CD1c-positive myeloid dendritic cell (primary cell): Measurements from ENCODE around the gene KRTAP16-1.
A peak's percentile ranks its signal among the peaks of the same experiment; 100 is the strongest.
"Not testable (repeated sequence)": the region's sequence is repeated elsewhere in the genome, so short reads cannot be mapped to it uniquely, and the experiment has no call there.

Experiments used
- DNase-seq: peaks from one replicate; pipeline ENCODE4 v3.0.0-alpha.2; 2016; ENCODE audit errors: extremely low spot score

KRTAP16-1 gene

GRCh38 chr17:41301916-41302901 is 6.9 kb downstream of the KRTAP16-1 start, which contains the start of gene KRTAP29-1:
KRTAP29-1 (minus strand) TSS chr17:41302851; CDS start chr17:41302851, 0 bp downstream.
- DNase-seq = no peak

GRCh38 chr17:41301204-41301790 is 7.8 kb downstream of the KRTAP16-1 start:
- no peak for DNase-seq

- DNase-seq = no peak
Observed at GRCh38 chr17:41298458-41299135, 10.5 kb downstream of the KRTAP16-1 start.

DNA sequence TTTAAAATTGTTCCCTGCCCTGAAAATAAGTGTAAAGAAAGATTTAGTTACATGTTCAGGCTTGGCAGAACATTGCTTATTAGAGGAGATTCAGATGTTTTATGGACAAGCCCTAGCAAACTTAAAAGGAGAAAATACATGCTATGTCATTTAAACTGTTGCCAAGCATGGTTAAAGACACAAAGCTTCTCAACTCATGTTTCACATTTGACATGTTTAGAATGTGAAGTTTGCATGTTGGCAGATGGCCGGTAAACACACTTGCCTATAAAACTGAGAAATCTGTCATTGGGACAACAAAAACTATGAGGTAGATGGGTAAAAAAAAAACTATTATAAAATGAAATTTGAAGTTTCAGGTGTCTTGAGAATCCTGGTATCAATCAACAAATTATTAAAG is 12.3 kb downstream of the KRTAP16-1 start:
- DNase-seq = no peak

DNA sequence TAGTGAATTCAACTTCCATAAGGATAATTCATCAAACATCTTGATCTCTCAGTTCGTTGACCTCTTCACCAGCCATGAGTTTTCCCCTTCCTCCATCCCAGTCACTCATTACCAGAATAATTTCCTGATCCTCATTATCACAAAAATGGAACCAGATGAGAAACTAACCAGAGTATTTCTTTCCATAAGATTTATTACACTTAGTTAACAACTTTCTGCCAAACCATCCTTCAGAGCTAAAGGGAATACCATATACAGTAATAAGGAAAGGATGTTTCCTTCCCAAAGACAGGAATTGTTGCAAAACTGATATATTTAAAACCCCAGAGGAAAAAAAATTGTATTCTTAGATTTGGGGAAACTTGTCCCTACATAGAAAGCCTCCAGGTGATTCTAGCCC is 15.1 kb downstream of the KRTAP16-1 start:
- no peak for DNase-seq

- DNase-seq = peak; percentile 0
Observed at GRCh38 chr17:41287050-41287449, 22.1 kb downstream of the KRTAP16-1 start.

GRCh38 chr17:41284546-41284945 is 24.6 kb downstream of the KRTAP16-1 start:
- DNase-seq = peak; percentile 40

DNA sequence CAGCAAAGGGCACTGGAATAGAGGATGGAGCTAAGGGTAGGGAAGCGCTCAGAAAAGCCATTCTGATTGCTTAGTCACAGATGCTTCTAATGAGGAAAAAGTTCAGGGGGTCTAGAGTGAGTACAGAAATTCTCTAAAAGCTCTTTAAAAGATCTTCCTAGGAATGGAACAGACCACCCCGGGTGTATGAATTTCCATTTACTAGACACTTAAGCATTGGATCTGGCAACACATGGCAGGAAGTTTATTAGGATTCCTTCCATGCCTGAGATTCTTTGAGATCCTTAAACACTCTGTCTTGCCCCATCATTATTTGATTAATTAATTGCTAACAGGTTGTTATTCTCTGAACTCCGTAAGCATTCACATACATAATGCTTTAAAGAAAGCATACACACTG is 25.1 kb downstream of the KRTAP16-1 start:
- DNase-seq = no peak

GRCh38 chr17:41278176-41278955 is 30.7 kb downstream of the KRTAP16-1 start:
- peak; percentile 0 for DNase-seq

- DNase-seq = not testable (repeated sequence)
Observed at GRCh38 chr17:41275648-41276190, 33.4 kb downstream of the KRTAP16-1 start, which contains the start of gene KRTAP9-7. KRTAP9-7 (plus strand) TSS chr17:41275698; CDS start chr17:41275698, 0 bp downstream.

DNA sequence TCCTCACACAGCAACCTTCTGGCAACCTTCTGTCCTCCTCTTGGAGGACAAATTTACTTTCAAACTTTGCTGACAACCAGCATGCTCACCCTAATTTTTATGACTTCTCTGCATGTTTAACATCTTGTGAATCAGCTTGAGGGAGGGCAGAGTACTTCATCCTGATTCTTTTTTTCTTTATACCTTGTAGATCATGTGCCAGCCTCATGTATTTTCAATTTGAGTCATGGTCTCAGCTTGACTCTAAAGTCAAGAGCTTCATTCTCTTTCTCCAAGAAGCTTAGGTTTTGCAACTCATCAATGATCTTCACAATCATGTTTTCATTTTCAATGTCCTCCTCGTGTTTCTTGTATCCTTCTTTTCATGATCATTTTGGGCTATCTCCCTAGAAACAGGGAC is 37.3 kb downstream of the KRTAP16-1 start:
- DNase-seq = no peak

DNA sequence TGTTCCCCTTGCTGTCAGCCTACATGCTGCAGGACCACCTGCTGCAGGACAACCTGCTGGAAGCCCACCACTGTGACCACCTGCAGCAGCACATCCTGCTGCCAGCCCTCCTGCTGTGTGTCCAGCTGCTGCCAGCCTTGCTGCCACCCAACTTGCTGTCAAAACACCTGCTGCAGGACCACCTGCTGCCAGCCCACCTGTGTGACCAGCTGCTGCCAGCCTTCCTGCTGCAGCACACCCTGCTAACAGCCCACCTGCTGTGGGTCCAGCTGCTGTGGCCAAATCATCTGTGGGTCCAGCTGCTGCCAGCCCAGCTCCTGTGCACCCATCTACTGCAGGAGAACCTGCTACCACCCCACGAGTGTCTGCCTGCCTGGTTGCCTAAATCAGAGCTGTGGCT is 37.8 kb downstream of the KRTAP16-1 start:
- not testable (repeated sequence) for DNase-seq

DNA sequence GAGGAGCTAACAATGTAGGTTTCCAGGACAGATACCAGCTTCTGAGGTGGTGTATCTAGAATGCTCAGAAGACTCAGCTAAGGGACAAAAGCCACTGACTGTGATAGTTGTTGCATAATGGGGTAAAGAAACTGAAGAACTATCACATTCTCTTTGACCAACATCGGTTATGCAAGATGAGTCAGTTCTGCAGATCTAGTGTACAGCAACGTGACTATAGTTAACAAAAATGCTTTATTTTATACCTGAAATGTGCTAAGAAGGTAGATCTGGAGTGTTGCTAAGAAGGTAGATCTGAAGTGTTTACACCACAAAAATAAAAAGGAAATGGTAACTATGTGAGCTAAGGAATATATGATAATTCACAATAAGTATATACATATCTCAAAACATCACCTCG is 41.4 kb downstream of the KRTAP16-1 start:
- no peak for DNase-seq

- no peak for DNase-seq
Observed at GRCh38 chr17:41265078-41265477, 44.0 kb downstream of the KRTAP16-1 start, which contains the start of gene KRTAP9-6. KRTAP9-6 (plus strand) TSS chr17:41265378; CDS start chr17:41265378, 0 bp downstream.

DNA sequence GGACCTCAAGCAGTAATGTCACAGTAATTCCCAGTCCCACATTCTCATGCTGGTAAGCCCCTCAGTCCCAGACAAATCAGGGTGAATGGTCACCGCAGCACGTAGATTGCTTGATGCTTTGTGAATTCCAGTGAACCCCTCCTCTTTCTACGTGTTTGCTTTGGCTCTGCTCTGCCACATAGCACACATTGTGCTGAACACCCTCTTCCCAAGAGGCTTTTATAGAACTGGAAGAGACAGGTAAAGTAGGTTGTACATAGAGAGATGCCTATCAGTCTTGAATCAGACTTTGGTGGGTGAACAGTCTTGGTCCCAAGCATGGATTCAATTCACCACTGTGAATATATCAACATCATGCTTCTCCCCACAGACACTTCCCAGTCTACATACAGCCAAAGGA is 44.5 kb downstream of the KRTAP16-1 start:
- DNase-seq = no peak

GRCh38 chr17:41263212-41263611 is 45.9 kb downstream of the KRTAP16-1 start:
- DNase-seq = no peak

- DNase-seq = no peak
Observed at GRCh38 chr17:41258406-41258805, 50.7 kb downstream of the KRTAP16-1 start.
